ENCODE measurements around the gene MYL10.
"Not testable (repeated sequence)": the region's sequence is repeated elsewhere in the genome, so short reads cannot be mapped to it uniquely, and the experiment has no call there.

The MYL10 gene

GRCh38 chr7:101659706-101660105 is 30.6 kb upstream of the MYL10 start:
- H3K27ac ChIP-seq = no peak overlapping the region
- H3K4me3 ChIP-seq = no peak overlapping the region

GRCh38 chr7:101657171-101657570 is 28.1 kb upstream of the MYL10 start:
- H3K27ac ChIP-seq = no peak overlapping the region
- no peak overlapping the region for H3K4me3 ChIP-seq

- H3K4me3 ChIP-seq = no peak overlapping the region
Measured at GRCh38 chr7:101651112-101651511, 22.0 kb upstream of the MYL10 start.

GRCh38 chr7:101650579-101651081 is 21.5 kb upstream of the MYL10 start:
- H3K4me3 ChIP-seq = no peak overlapping the region
- H3K27ac ChIP-seq = no peak overlapping the region

More at GRCh38 chr7:101651112-101651511, 22.0 kb upstream of the MYL10 start:
- no peak overlapping the region for H3K27ac ChIP-seq

GRCh38 chr7:101647876-101648275 is 18.8 kb upstream of the MYL10 start:
- not testable (repeated sequence) for H3K4me3 ChIP-seq, H3K27ac ChIP-seq

GRCh38 chr7:101645951-101646350 is 16.9 kb upstream of the MYL10 start:
- Histone ChIP-seq H3K27ac (no peak overlapping the region), H3K4me3 (no peak overlapping the region)

- no peak overlapping the region for H3K4me3 ChIP-seq
- H3K27ac ChIP-seq = no peak overlapping the region
Measured at GRCh38 chr7:101644879-101645278, 15.8 kb upstream of the MYL10 start.

GRCh38 chr7:101639127-101639526 is 10.0 kb upstream of the MYL10 start:
- not testable (repeated sequence) for H3K27ac ChIP-seq, H3K4me3 ChIP-seq

- no peak overlapping the region for H3K4me3 ChIP-seq
- no peak overlapping the region for H3K27ac ChIP-seq
Measured at GRCh38 chr7:101636822-101637623, 7.9 kb upstream of the MYL10 start.

- H3K4me3 ChIP-seq = no peak overlapping the region
- H3K27ac ChIP-seq = no peak overlapping the region
Measured at GRCh38 chr7:101635484-101635883, 6.4 kb upstream of the MYL10 start.

- H3K4me3 ChIP-seq = no peak overlapping the region
- no peak overlapping the region for H3K27ac ChIP-seq
Measured at GRCh38 chr7:101634196-101634717, 5.2 kb upstream of the MYL10 start.

- no peak overlapping the region for H3K27ac ChIP-seq
- H3K4me3 ChIP-seq = no peak overlapping the region
Measured at GRCh38 chr7:101633511-101633910, 4.4 kb upstream of the MYL10 start.

GRCh38 chr7:101632641-101633040 is 3.5 kb upstream of the MYL10 start:
- Histone ChIP-seq H3K4me3 (no peak overlapping the region), H3K27ac (no peak overlapping the region)

GRCh38 chr7:101631224-101631714 is 2.2 kb upstream of the MYL10 start:
- Histone ChIP-seq H3K27ac (no peak overlapping the region), H3K4me3 (no peak overlapping the region)

- Histone ChIP-seq H3K27ac (no peak overlapping the region), H3K4me3 (no peak overlapping the region)
Measured at GRCh38 chr7:101630591-101630990, 1.5 kb upstream of the MYL10 start.

- Histone ChIP-seq H3K27ac (no peak overlapping the region), H3K4me3 (no peak overlapping the region)
Measured at GRCh38 chr7:101628522-101628921, 574 bp downstream of the MYL10 start.

- Histone ChIP-seq H3K4me3 (no peak overlapping the region), H3K27ac (no peak overlapping the region)
Measured at GRCh38 chr7:101626758-101627157, 2.3 kb downstream of the MYL10 start.

- H3K27ac ChIP-seq = no peak overlapping the region
- no peak overlapping the region for H3K4me3 ChIP-seq
Measured at GRCh38 chr7:101626069-101626671, 2.9 kb downstream of the MYL10 start.

GRCh38 chr7:101625031-101625791 is 3.9 kb downstream of the MYL10 start:
- Histone ChIP-seq H3K4me3 (no peak overlapping the region), H3K27ac (no peak overlapping the region)

Measured in skin epidermis (tissue), 12 donors.